Activated CD4-positive, alpha-beta T cell treated with anti-CD3 and anti-CD28 coated beads, Interleukin-2, amount 10 ng/mL, durations not matched to agents 24 days and 14 days (primary cell): ENCODE measurements around the gene BAG1. TPM values are rescaled to one million over a fixed set of nuclear protein-coding genes. Genes with fewer than 3 reads are reported as not detected.
A peak's percentile ranks its signal among the peaks of the same experiment; 100 is the strongest.

ENCODE experiments used
- DNase-seq: peaks from one replicate; pipeline ENCODE4 v3.0.0; 2022
- H3K27ac Mint-ChIP-seq: one replicate; pipeline ENCODE4 v1.8.0; 2022; ENCODE audit warnings: mild to moderate bottlenecking, mixed read lengths
- H3K27me3 Mint-ChIP-seq: one replicate; pipeline ENCODE4 v1.8.0; 2022; ENCODE audit warnings: mixed read lengths
- H3K36me3 Mint-ChIP-seq: one replicate; pipeline ENCODE4 v1.8.0; 2022; ENCODE audit warnings: low read depth, mild to moderate bottlenecking, mixed read lengths
- H3K4me1 Mint-ChIP-seq: one replicate; pipeline ENCODE4 v1.8.0; 2021; ENCODE audit warnings: mixed read lengths
- H3K4me3 Mint-ChIP-seq: one replicate; pipeline ENCODE4 v1.8.0; 2022; ENCODE audit warnings: mild to moderate bottlenecking, moderate library complexity, mixed read lengths
- H3K9me3 Mint-ChIP-seq: one replicate; pipeline ENCODE4 v1.8.0; 2021; ENCODE audit warnings: mixed read lengths
- intact Hi-C: fragments of 100-400 bp; cut with micrococcal nuclease; formaldehyde crosslinking; loops from one replicate; pipeline ENCODE4 v1.15.1; 2023
- total RNA-seq: library from RNA; stranded (reverse); gene quantifications from 2 replicates; pipeline ENCODE4 v1.2.3, GENCODE V29; 2022

The BAG1 gene
- total RNA-seq, 1 donor from 2014 or later, result 72.4 TPM

DNA sequence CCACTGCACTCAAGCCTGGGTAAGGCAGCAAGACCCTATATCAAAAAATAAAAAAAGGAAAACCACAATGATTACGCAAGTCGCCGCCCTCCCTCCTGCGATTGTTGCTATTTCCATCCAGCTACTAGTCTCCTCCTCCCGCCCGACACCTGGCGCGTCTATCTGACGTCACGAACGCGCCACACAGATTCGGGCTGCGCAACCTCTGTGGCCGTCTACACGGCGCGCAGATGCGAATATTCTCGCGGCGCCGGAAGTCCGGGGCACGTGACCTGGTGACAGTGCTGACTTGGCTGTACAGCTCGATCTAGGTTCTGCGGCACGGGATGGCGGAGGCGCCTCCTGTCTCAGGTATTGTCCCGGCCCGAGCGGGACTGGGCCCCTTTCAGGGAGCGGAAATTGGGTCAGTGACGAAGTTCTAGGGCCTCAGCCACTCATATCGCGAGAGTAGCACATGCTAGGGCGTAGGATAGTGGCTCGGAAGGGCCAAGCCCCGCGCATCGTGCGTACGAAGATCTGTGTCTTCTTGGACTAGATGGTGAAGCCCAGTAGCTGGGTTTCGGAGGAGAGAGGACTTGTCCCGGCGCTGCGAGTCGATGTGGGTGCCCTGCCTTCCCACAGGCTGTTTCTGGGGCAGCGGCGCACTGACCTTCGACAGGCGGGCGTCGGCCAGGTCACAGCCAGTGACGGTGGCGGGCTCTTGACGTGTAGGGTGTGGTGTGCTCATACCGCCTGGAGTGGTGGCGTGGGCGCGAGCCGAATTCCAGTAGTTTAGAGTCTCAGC is 25.9 kb upstream of the BAG1 start, which contains the start of gene NFX1:
Gene NFX1 (plus strand): TSS at position 270 of the 784 bp plus-strand sequence. CDS start 57 bp downstream, at position 327.
- H3K4me3 Mint-ChIP-seq, result peak within 1 kb of the TSS; percentile 99
- peaks cover 47% of the 10 kb centered on the region for H3K36me3 Mint-ChIP-seq
- H3K4me1 Mint-ChIP-seq, result peaks cover 53% of the 10 kb centered on the region
- intact Hi-C loops, result loop anchor here (1.0 to 10.0 kb wide), 11 partner anchors 16 to 759 kb away; partner anchors contain the start of genes APTX, B4GALT1, BAG1 and NOL6
- peaks cover 3% of the 10 kb centered on the region for H3K27me3 Mint-ChIP-seq
- peak within 1 kb of the TSS; percentile 100 for H3K27ac Mint-ChIP-seq
- peak; percentile 100 for DNase-seq
- H3K9me3 Mint-ChIP-seq, result peaks cover 7% of the 10 kb centered on the region

DNA sequence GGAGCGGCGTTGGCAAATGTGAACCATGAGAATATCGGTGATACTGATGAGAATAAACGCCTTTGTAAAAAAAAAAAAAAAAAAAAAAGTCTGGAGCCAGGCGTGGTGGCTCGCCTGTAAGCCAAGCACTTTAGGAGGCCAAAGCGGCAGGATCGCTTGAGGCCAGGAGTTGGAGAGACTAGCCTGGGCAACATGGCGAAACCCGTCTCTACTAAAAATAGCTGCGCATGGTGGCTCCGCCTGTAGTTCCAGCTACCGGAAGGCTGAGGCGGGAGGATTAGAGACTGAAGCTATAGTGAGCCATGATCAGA is 25.4 kb upstream of the BAG1 start:
- intact Hi-C loops, result loop anchor here (1.0 to 10.0 kb wide), 11 partner anchors 16 to 759 kb away; partner anchors contain the start of genes APTX, B4GALT1, BAG1 and NOL6
- Mint-ChIP-seq H3K36me3 (peaks cover 44% of the 10 kb centered on the region), H3K4me1 (peaks cover 50% of the 10 kb centered on the region), H3K27me3 (peaks cover 3% of the 10 kb centered on the region), H3K4me3 (peak overlapping the region; percentile 99), H3K9me3 (peaks cover 7% of the 10 kb centered on the region), H3K27ac (peak overlapping the region; percentile 100)
- DNase-seq, result no peak

DNA sequence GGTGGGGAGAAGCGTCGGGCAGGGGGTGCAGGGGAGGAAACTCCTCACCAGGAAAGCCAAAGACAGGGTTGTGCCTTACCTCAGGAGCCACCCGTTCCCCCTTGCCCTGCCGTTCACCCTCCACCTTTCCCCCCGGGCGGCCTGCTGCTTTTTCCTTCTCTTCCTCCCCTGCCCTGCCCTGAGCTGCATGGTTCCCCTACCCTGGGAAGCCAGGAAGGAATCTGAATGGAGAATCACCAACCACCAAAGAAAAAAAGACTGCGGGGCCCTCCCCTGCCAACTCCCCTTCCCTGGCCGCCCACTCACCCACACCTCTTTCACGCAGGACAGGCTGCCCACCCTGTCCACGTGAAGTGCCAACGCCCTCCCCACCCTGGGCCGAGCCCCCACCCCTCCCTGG is 25.0 kb upstream of the BAG1 start:
- peak; percentile 77 for DNase-seq
- Mint-ChIP-seq H3K27me3 (peaks cover 3% of the 10 kb centered on the region), H3K4me1 (peaks cover 46% of the 10 kb centered on the region), H3K9me3 (peaks cover 7% of the 10 kb centered on the region), H3K27ac (peak overlapping the region; percentile 100), H3K4me3 (peak overlapping the region; percentile 99), H3K36me3 (peaks cover 40% of the 10 kb centered on the region)
- intact Hi-C loops, result no loop called here

DNA sequence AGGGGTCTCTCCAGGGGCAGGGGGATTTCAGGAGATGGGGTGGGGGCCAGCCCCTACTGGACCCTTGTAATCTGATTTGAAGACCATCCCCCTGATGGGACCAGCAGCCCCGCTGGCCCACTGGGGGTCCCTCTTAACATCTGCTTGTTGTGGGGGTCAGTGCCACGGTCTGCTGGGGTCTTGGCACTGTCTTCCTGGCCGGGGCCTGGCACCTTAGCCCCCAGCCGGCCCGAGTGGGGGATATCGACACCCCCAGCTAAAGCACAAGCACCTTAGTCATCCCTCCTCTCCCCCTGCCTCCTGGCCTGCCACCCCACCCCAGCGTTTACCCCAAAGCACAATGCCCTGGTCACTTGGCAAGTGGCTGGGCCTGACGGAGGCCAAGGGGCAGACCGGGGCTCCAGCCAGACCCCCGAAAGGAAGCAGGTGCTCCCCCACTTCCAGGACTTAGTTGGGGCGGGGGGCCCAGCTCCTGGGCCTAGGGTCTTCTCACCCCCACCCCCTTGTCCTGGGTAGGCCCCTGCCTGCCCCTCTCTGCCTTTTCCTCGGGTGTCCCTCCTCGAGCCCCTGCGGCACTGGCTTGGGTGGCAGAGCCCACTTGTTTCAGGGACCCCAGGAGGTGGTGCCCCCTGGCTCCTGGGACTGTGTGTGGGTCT is 24.4 kb upstream of the BAG1 start:
- DNase-seq, result peak; percentile 61
- H3K4me3 Mint-ChIP-seq, result peak overlapping the region; percentile 18
- H3K36me3 Mint-ChIP-seq, result peaks cover 38% of the 10 kb centered on the region
- peaks cover 3% of the 10 kb centered on the region for H3K27me3 Mint-ChIP-seq
- H3K9me3 Mint-ChIP-seq, result peaks cover 7% of the 10 kb centered on the region
- H3K4me1 Mint-ChIP-seq, result peaks cover 43% of the 10 kb centered on the region
- intact Hi-C loops, result no loop called here
- H3K27ac Mint-ChIP-seq, result peak overlapping the region; percentile 81

DNA sequence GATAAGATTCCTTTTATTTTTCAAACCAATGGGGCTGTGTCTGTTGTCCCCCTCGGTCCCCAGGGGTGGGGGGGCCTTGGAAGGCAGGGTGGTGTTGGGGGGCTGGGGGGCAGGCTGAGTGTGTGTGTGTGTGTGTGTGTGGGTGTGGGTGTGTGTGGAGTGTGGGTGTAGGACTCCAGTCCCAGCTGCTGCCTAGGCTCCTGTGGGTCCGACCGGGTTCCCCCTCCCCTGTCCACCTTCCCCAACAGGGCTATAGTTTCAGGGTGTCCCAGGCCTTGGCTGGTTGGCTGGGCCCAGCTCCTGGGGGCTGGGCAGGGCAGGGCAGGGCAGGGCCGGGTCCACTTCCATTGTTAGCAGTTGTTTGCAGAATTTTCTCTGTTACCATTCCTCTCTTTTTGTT is 23.7 kb upstream of the BAG1 start:
- intact Hi-C loops, result no loop called here
- Mint-ChIP-seq H3K27ac (peak overlapping the region; percentile 81), H3K4me1 (peaks cover 39% of the 10 kb centered on the region), H3K4me3 (peak overlapping the region; percentile 18), H3K27me3 (peaks cover 3% of the 10 kb centered on the region), H3K9me3 (peaks cover 7% of the 10 kb centered on the region), H3K36me3 (peaks cover 37% of the 10 kb centered on the region)
- no peak for DNase-seq

DNA sequence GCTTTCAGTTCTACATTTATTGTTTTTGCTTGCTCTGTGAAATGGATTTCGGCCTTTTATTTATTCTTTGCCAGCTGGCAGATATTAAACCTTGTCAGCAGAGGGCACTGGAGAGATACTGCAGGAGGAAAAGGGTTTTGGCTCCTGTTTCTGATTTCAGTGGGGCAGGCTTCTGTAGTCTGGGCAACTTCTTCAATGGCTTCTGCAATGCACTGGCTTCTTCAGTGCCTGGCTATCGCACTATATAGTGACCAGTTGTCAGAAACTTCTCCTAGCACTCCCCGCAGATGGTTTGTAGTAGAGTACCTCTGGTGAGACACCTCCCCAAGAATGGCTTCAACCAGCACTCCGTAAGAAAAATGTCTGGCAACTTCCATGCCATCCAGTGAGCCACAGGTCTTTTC is 22.6 kb upstream of the BAG1 start:
- Mint-ChIP-seq H3K4me3 (no peak overlapping the region), H3K27me3 (peaks cover 3% of the 10 kb centered on the region), H3K36me3 (peaks cover 38% of the 10 kb centered on the region), H3K9me3 (peaks cover 2% of the 10 kb centered on the region), H3K27ac (peak overlapping the region; percentile 50), H3K4me1 (peaks cover 29% of the 10 kb centered on the region)
- DNase-seq, result peak; percentile 88
- intact Hi-C loops, result loop anchor here (1.0 to 2.0 kb wide), 3 partner anchors 56 to 180 kb away; no protein-coding TSS in a partner anchor

DNA sequence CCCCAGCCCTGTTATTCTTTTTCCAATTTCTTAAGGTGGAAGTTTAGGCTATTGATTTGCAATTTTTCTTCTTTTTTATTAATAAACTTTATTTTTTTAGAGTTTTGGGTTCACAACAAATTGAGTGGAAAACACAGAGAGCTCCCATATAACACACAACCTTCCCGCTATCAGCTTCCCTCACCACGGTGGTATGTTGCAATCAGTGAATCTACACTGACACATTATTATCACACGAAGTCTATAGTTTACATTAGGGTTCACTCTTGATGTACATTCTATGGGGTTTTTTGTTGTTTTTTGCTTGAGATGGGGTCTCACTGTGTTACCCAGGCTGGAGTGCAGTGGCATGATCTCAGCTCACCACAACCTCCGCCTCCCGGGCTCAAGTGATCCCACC is 21.0 kb upstream of the BAG1 start:
- H3K27me3 Mint-ChIP-seq, result peaks cover 3% of the 10 kb centered on the region
- DNase-seq, result no peak
- no peaks in the 10 kb centered on the region for H3K9me3 Mint-ChIP-seq
- H3K27ac Mint-ChIP-seq, result no peak overlapping the region
- intact Hi-C loops, result no loop called here
- H3K36me3 Mint-ChIP-seq, result peaks cover 32% of the 10 kb centered on the region
- no peak overlapping the region for H3K4me3 Mint-ChIP-seq
- peaks cover 14% of the 10 kb centered on the region for H3K4me1 Mint-ChIP-seq

DNA sequence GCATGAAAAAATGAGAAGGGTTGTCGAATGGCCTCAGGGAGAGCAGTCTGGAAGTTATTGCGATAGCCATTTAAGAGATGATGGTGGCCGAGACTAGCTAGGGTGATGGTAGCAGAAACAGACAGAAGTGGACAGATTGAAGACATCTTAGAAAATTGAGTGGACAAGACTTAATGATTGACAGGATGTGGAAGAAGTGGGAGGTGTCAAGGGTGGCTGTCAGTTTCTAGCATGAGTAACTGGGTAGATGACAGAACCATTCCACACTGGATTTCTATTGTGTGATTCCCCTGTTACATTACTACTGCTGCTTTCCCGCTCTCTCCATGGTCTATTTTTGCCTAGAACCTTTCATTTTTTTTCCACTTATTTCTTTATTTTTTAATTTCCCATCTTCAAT is 13.0 kb upstream of the BAG1 start:
- Mint-ChIP-seq H3K27me3 (no peaks in the 10 kb centered on the region), H3K4me1 (peaks cover 19% of the 10 kb centered on the region), H3K27ac (no peak overlapping the region), H3K4me3 (no peak overlapping the region), H3K36me3 (peaks cover 62% of the 10 kb centered on the region), H3K9me3 (no peaks in the 10 kb centered on the region)
- intact Hi-C loops, result no loop called here
- no peak for DNase-seq

DNA sequence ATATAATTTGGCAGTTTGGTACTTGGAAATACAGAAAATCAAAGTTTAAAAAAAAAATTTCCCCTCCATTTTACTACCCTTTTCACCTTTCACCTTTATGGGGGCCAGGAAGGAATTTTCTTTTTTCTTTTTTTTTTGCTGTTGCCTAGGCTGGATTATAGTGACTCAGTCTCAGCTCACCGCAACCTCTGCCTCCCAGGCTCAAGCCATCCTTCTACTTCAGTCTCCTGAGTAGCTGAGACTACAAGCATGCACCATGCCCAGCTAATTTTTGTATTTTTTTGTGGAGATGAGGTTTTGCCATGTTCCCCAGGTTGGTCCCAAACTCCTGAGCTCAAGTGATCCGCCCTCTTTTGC is 9.4 kb upstream of the BAG1 start:
- DNase-seq, result no peak
- Mint-ChIP-seq H3K4me3 (no peak overlapping the region), H3K4me1 (peaks cover 23% of the 10 kb centered on the region), H3K27ac (no peak overlapping the region), H3K9me3 (no peaks in the 10 kb centered on the region), H3K36me3 (peaks cover 69% of the 10 kb centered on the region), H3K27me3 (no peaks in the 10 kb centered on the region)
- intact Hi-C loops, result no loop called here

DNA sequence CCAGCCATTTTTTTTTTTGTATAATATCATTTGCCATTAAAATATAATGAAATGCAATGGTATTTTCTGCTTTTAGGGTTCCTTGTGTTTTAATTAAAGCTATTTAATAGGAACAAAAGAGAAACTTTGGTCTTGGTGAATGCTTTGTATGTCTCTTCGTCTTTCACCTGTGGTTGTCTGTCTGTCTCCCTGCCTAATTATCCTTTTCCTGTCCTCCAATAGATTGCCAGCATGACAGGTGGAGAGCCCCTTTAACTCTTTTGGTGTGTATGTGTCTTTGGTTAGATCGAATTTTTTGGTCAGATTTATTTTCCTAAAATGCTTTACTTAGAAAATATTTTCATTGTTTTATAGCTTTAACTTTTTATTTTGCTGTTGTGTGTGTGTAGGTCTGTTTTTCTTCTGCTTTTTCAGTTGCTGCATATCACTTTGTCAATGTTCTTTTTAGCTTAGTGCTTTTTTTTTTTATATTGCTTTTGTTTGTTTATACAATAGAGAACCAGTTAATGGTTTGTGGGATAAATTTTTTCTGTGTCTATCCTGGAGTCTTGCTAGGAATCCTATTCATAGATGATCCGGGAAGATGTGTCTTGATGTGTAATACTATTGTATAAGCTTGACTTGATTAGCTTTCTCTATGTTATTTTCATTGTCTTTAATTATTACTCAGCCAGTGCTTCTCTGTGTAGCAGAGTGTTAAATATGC is 8.9 kb upstream of the BAG1 start:
- intact Hi-C loops, result no loop called here
- H3K4me1 Mint-ChIP-seq, result peaks cover 24% of the 10 kb centered on the region
- no peaks in the 10 kb centered on the region for H3K27me3 Mint-ChIP-seq
- H3K27ac Mint-ChIP-seq, result peak overlapping the region; percentile 82
- H3K36me3 Mint-ChIP-seq, result peaks cover 71% of the 10 kb centered on the region
- no peak overlapping the region for H3K4me3 Mint-ChIP-seq
- DNase-seq, result no peak
- H3K9me3 Mint-ChIP-seq, result no peaks in the 10 kb centered on the region

DNA sequence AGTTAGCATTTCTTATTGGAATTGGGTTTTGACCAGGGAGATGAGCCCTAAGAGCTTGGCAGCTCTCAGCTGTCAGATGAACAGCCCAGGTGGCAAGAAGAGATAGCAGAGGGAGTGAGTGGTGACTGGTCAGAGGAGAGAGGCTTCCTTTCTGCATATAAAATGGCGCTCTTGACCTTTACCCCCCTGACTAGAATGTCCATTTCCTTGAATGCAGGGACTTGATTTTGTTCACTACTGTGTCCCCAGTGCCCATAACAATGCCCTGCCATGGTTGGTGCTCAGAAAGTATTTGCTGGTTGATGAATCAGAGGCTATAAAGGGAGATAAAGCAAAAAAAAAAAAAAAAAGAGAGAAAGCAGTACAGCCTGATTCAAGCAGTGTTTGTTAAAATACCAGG is 7.6 kb upstream of the BAG1 start:
- Mint-ChIP-seq H3K27me3 (no peaks in the 10 kb centered on the region), H3K36me3 (peaks cover 71% of the 10 kb centered on the region), H3K4me1 (peaks cover 32% of the 10 kb centered on the region), H3K27ac (peak overlapping the region; percentile 56), H3K4me3 (no peak overlapping the region), H3K9me3 (no peaks in the 10 kb centered on the region)
- intact Hi-C loops, result no loop called here
- DNase-seq, result no peak

DNA sequence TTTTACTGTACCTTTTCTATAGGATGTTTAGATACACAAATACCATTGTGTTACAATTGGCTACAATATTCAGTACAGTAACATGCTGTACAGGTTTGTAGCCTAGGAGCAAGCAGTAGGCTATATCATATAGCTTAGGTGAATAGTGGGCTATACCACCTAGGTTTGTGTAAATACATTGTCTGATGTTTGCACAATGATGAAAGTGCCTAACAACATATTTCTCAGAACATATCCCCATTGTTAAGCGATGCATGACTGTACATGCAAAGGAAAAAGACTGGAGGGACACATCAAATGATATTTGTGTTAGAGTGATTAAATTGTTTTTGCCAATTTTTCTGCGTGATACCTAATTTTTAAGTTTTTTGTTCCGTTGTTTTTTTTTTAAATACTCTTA is 5.6 kb upstream of the BAG1 start:
- Mint-ChIP-seq H3K4me3 (no peak overlapping the region), H3K27me3 (no peaks in the 10 kb centered on the region), H3K4me1 (peaks cover 48% of the 10 kb centered on the region), H3K36me3 (peaks cover 69% of the 10 kb centered on the region), H3K27ac (no peak overlapping the region), H3K9me3 (no peaks in the 10 kb centered on the region)
- no peak for DNase-seq
- intact Hi-C loops, result no loop called here

DNA sequence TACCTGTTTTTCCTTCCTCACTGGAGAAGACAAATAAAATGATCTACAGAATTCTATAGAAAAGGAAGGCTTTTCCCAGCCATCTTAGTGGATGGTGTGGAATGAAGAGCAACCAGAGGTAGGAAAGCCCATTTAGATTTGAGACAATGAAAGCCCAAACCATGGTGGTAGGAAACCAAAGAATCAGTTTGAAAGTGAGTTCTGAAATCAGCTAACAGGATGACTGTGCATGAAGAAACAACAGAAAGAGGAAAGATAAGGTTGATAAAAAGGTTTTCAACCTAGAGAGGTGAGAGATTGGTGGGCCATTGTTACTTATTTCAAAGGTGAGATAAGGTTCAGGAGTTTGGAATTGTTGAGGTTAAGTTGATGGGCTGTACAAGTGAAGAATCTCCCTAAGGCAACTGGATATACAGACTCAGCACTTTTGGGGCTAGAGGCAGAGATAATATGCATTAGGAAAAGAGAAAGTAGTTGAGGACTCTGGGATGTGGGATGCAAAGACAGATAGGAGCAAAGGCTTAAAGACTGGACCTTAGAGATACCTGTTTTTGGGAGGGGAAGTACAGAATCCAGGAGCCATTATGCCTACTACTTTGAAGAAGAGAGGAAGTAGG is 2.8 kb upstream of the BAG1 start:
- H3K4me1 Mint-ChIP-seq, result peaks cover 49% of the 10 kb centered on the region
- no peaks in the 10 kb centered on the region for H3K9me3 Mint-ChIP-seq
- peaks cover 66% of the 10 kb centered on the region for H3K36me3 Mint-ChIP-seq
- no peak for DNase-seq
- H3K4me3 Mint-ChIP-seq, result peak overlapping the region; percentile 97
- no peaks in the 10 kb centered on the region for H3K27me3 Mint-ChIP-seq
- intact Hi-C loops, result no loop called here
- H3K27ac Mint-ChIP-seq, result peak overlapping the region; percentile 99
